Mucosa of rectum (tissue), 2 donors: ENCODE data around the gene RAD51B.
"Not testable (repeated sequence)": the region's sequence is repeated elsewhere in the genome, so short reads cannot be mapped to it uniquely, and the experiment has no call there.

ENCODE experiments used
- H3K27ac ChIP-seq, 2 donors: one replicate each; pipeline ENCODE4 v1.7.0; 2013; ENCODE audit warnings: inconsistent platforms in 2 of 2, low read depth in 2 of 2, low read length in 2 of 2
- H3K27me3 ChIP-seq, 2 donors: one replicate each; pipeline ENCODE4 v1.7.0; 2013; ENCODE audit warnings: low read length in 2 of 2; ENCODE audit not compliant: control insufficient read depth in 2 of 2, insufficient read depth in 2 of 2
- H3K36me3 ChIP-seq, 2 donors: one replicate each; pipeline ENCODE4 v1.7.0; 2013; ENCODE audit warnings: low read length in 2 of 2; ENCODE audit not compliant: control insufficient read depth in 2 of 2, insufficient read depth in 2 of 2
- H3K4me1 ChIP-seq, 2 donors: one replicate each; pipeline ENCODE4 v1.7.0; 2013; ENCODE audit warnings: low read length in 2 of 2, mild to moderate bottlenecking in 1 of 2; ENCODE audit not compliant: control insufficient read depth in 2 of 2, insufficient read depth in 2 of 2
- H3K4me3 ChIP-seq, 2 donors: one replicate each; pipeline ENCODE4 v1.7.0; 2013; ENCODE audit warnings: low read length in 2 of 2
- H3K9ac ChIP-seq, 2 donors: one replicate each; pipeline ENCODE4 v1.7.0; 2013; ENCODE audit warnings: low read length in 2 of 2, low read depth in 1 of 2, mild to moderate bottlenecking in 1 of 2
- H3K9me3 ChIP-seq, 2 donors: one replicate each; pipeline ENCODE4 v1.7.0; 2013; ENCODE audit warnings: low read length in 2 of 2; ENCODE audit not compliant: control insufficient read depth in 2 of 2
- donor health status: healthy.
- donor health status: Normal muscosa, but diverticular disease.

The RAD51B gene

GRCh38 chr14:67975470-67975869 lies 155.9 kb downstream of the RAD51B start:
- no peaks in the 10 kb centered on the region for H3K36me3 ChIP-seq
- peaks cover 9 to 15% of the 10 kb centered on the region in 2 donors for H3K4me1 ChIP-seq
- H3K9me3 ChIP-seq: no peaks in the 10 kb centered on the region
- no peak overlapping the region for H3K4me3 ChIP-seq
- H3K9ac ChIP-seq: peak overlapping the region in 1 of 2 donors; percentile 3
- no peaks in the 10 kb centered on the region for H3K27me3 ChIP-seq
- H3K27ac ChIP-seq: no peak overlapping the region

DNA sequence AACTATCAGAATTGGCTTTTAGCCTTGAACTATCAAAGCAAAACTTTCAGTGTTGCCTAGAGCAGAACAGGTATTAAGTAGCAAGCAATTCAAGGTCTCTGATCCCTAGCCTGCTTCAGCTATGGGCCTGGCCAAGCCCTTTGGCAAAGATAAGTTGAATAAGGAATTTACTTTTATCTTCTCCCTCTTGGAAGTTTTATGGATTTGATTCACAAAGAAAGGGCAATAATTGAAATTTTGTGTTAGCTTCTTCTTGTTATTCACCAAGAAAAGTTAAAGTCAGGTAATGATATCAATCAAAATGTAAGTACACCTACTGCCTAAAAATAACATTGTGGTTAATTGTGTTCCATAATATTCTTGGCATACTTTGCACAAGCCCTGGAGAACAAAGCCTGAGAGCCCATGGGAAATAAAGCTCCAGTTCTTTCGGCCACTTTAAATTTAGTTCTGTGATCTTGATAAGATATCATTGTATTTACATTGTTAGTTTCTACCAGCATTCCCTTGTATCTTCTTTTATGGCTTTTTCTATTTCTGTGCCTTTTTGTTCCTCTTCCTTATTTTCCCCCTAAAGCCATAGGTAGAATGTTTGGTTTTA lies 158.0 kb downstream of the RAD51B start:
- Histone ChIP-seq H3K36me3 (no peaks in the 10 kb centered on the region), H3K9ac (peak overlapping the region in 1 of 2 donors; percentile 27), H3K27me3 (no peaks in the 10 kb centered on the region), H3K4me1 (peaks cover 5 to 9% of the 10 kb centered on the region in 2 donors), H3K9me3 (no peaks in the 10 kb centered on the region), H3K4me3 (no peak overlapping the region), H3K27ac (peak overlapping the region in 1 of 2 donors; percentile 7)

DNA sequence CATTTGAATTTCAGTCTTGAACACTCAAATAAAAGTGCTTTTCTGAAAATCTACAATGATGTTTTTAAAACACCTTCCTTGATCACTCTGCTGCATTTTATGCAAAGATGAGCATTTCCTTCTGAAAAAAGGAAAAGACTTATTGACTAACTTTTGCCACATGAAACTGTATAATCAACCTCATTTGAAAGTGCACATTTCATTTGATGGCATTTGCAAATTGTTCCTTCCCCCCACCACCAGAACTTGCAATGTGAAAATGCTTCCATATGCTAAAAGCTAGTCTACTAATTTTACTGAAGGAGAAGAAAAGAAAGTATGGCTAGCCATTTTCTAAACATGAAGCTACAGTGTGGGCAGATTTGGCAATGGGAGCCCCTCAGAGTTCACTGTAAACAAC lies 159.2 kb downstream of the RAD51B start:
- Histone ChIP-seq H3K27me3 (no peaks in the 10 kb centered on the region), H3K27ac (no peak overlapping the region), H3K4me1 (peaks cover 5 to 9% of the 10 kb centered on the region in 2 donors), H3K9me3 (no peaks in the 10 kb centered on the region), H3K9ac (no peak overlapping the region), H3K36me3 (no peaks in the 10 kb centered on the region), H3K4me3 (no peak overlapping the region)

DNA sequence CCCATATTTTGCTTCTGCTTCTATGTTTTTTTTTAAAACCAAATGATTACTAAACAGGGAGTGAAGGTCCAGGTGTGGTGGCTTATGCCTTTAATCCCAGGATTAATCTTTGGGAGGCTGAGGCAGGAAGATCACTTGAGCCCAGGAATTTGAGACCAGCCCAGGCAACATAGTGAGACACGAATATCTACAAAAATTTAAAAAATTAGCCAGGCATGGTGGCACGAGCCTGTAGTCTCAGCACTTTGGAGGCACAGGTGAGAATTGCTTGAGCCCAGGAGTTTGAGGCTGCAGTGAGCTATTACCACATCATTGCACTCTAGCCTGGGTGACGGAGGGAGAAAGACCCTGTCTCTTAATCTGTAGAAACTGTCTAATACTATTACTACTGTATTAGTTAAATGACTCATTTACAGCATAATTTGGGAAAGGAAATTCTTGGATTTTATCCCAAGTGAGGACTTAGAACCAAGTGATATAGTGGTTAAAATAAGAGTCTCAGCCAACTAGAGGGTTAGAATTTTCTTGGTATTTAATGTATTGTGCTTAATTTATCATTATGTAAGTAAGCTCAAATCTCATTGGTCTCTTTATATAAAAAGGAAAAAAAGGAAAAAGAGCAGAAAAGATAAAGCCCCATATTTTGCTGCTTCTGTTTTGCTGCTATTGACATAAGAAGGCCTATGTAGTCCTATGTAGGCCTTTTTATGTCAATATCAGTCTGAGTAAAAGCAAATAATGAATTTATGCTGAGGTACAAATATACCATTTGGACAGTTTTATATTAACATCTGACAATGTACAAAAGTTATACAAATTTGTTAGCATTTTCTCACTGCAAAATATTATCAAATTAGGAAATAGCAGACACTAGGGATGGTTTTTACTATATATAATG lies 163.4 kb downstream of the RAD51B start:
- no peaks in the 10 kb centered on the region for H3K9me3 ChIP-seq
- H3K27ac ChIP-seq: no peak overlapping the region
- no peak overlapping the region for H3K9ac ChIP-seq
- peaks cover 0 to 2% of the 10 kb centered on the region in 2 donors for H3K4me1 ChIP-seq
- no peaks in the 10 kb centered on the region for H3K27me3 ChIP-seq
- H3K4me3 ChIP-seq: no peak overlapping the region
- no peaks in the 10 kb centered on the region for H3K36me3 ChIP-seq

GRCh38 chr14:67984274-67984673 lies 164.7 kb downstream of the RAD51B start:
- peaks cover 0 to 3% of the 10 kb centered on the region in 2 donors for H3K4me1 ChIP-seq
- H3K27ac ChIP-seq: no peak overlapping the region
- H3K9me3 ChIP-seq: no peaks in the 10 kb centered on the region
- no peak overlapping the region for H3K4me3 ChIP-seq
- no peaks in the 10 kb centered on the region for H3K36me3 ChIP-seq
- no peaks in the 10 kb centered on the region for H3K27me3 ChIP-seq
- H3K9ac ChIP-seq: no peak overlapping the region

GRCh38 chr14:67986131-67986841 lies 166.7 kb downstream of the RAD51B start:
- Histone ChIP-seq H3K9me3 (no peaks in the 10 kb centered on the region), H3K4me1 (peaks cover 0 to 3% of the 10 kb centered on the region in 2 donors), H3K9ac (no peak overlapping the region), H3K4me3 (no peak overlapping the region), H3K27ac (no peak overlapping the region), H3K36me3 (no peaks in the 10 kb centered on the region), H3K27me3 (no peaks in the 10 kb centered on the region)

- Histone ChIP-seq H3K9me3 (no peaks in the 10 kb centered on the region), H3K4me3 (peak overlapping the region in 1 of 2 donors; percentile 26), H3K9ac (no peak overlapping the region), H3K27ac (peak overlapping the region; percentile 56 to 61), H3K36me3 (no peaks in the 10 kb centered on the region), H3K4me1 (peaks cover 0 to 3% of the 10 kb centered on the region in 2 donors), H3K27me3 (no peaks in the 10 kb centered on the region)
Observed at GRCh38 chr14:67987606-67988005, 168.0 kb downstream of the RAD51B start.

DNA sequence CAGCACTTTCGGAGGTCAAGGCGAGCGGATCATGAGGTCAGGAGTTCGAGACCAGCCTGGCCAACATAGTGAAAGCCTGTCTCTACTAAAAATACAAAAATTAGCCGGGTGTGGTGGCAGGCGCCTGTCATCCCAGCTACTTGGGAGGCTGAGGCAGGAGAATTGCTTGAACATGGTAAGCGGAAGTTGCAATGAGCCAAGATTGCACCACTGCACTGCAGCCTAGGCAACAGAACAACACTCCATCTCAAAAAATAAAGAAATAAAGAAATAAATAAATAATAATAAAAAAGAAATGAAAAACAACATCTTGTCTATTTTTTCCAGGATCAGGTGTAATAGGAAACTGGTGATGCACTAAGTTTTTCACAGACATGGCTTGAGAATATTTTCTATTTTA lies 168.6 kb downstream of the RAD51B start:
- not testable (repeated sequence) for H3K27me3 ChIP-seq, H3K36me3 ChIP-seq, H3K9ac ChIP-seq, H3K4me1 ChIP-seq, H3K9me3 ChIP-seq
- Histone ChIP-seq H3K4me3 (peak overlapping the region in 1 of 2 donors; percentile 26), H3K27ac (peak overlapping the region; percentile 56 to 61)

- Histone ChIP-seq H3K27me3 (no peaks in the 10 kb centered on the region), H3K36me3 (no peaks in the 10 kb centered on the region), H3K9me3 (no peaks in the 10 kb centered on the region), H3K4me3 (no peak overlapping the region), H3K4me1 (peaks cover 0 to 3% of the 10 kb centered on the region in 2 donors), H3K9ac (no peak overlapping the region), H3K27ac (no peak overlapping the region)
Observed at GRCh38 chr14:67990576-67990975, 171.0 kb downstream of the RAD51B start.

- Histone ChIP-seq H3K9ac (no peak overlapping the region), H3K4me3 (no peak overlapping the region), H3K36me3 (no peaks in the 10 kb centered on the region), H3K27me3 (no peaks in the 10 kb centered on the region), H3K9me3 (no peaks in the 10 kb centered on the region), H3K27ac (no peak overlapping the region), H3K4me1 (no peaks in the 10 kb centered on the region)
Observed at GRCh38 chr14:67994531-67994930, 175.0 kb downstream of the RAD51B start.
